HG03432 (cell line): ENCODE results near the gene SNX32.
"Not testable (repeated sequence)": the region's sequence is repeated elsewhere in the genome, so short reads cannot be mapped to it uniquely, and the experiment has no call there.

Source experiments
- ATAC-seq: cut with Tn5 transposase; IDR thresholded peaks from one replicate; pipeline ENCODE4 v1.9.1; 2021; ENCODE audit warnings: mild to moderate bottlenecking, moderate library complexity; ENCODE audit not compliant: unreplicated experiment

The SNX32 gene

GRCh38 chr11:65883058-65883761, 49.4 kb downstream of the SNX32 start:
- no peak for ATAC-seq

GRCh38 chr11:65883786-65884715, 50.3 kb downstream of the SNX32 start:
- no peak for ATAC-seq

- ATAC-seq: no peak
Measured at GRCh38 chr11:65884716-65885092, 50.9 kb downstream of the SNX32 start.

GRCh38 chr11:65885231-65885630, 51.5 kb downstream of the SNX32 start:
- ATAC-seq: no peak

DNA sequence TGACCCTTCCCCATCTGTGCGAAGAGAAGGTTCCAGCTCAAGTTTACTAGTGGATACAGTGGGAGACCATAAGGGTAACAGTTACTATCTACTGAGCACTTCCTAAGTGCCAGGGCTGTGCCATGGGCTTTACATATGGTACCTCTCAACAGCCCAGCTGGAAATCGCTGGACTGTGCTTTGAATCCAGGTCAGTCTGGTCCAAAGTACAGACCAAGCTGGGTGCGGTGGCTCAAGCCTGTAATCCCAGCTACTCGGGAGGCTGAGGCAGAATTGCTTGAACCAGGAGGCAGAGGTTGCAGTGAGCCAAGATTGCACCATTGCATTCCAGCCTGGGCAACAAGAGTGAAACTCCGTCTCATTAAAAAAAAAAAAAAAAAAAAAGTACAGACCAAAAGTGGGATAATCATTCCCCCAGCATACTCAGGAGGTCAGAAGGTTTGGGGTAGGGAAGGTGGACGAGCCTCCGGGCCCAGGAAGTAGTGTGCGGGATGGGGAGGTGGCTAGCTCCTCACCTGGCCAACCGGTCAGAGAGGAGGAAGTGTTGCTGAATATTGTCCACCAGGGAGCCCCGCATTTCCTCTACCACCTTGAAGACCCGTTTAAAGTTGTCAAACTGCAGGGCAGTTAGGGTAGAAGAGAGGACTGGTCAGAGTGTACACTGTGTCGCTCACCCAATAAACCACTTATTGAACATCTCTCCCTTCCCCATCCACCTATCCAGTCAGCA, 52.2 kb downstream of the SNX32 start:
- no peak for ATAC-seq

DNA sequence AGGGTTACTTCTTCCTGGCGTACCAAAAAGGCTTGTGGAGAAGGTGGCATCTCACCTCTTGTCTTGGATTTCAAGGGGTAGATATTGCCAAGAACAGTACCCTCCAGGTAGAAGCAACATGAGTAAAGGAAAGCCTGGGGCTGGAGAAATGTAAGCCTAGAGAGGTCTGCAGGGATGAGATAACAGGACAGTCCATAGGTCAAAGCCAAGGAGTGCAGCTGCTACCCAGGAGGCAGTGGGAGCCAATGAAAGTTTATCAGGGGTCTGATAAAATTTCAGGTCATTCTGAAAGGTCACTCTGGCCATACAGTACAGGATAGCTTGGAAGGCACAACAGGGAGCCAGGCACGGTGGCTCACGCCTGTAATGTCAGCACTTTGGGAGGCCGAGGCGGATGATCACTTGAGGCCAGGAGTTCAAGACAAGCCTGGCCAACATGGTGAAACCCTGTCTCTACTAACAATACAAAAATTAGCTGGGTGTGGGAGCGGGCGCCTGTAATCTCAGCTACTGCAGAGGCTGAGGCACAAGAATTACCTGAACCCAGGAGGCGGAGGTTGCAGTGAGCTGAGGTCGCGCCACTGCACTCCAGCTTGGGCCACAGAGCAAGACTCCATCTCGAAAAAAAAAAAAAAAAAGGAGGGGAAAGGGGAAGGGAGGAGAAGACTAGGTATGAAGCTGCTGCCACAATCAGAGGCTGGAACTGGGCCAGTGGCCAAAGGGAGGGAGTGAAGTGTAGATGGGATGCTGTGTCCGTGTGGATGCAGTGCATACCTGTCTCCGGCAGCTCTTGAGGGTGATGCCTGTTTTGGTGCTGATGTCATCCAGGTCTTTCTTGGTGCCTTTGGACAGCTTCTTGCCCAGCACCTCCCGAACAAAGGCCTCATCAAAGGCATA, 53.3 kb downstream of the SNX32 start:
- ATAC-seq: no peak

GRCh38 chr11:65887723-65888162, 54.0 kb downstream of the SNX32 start:
- ATAC-seq: peak; percentile 1

GRCh38 chr11:65888163-65888814, 54.5 kb downstream of the SNX32 start, which contains the start of gene FIBP:
FIBP (minus strand) TSS chr11:65888471; CDS start chr11:65888418, 53 bp downstream.
- peak; percentile 59 for ATAC-seq

DNA sequence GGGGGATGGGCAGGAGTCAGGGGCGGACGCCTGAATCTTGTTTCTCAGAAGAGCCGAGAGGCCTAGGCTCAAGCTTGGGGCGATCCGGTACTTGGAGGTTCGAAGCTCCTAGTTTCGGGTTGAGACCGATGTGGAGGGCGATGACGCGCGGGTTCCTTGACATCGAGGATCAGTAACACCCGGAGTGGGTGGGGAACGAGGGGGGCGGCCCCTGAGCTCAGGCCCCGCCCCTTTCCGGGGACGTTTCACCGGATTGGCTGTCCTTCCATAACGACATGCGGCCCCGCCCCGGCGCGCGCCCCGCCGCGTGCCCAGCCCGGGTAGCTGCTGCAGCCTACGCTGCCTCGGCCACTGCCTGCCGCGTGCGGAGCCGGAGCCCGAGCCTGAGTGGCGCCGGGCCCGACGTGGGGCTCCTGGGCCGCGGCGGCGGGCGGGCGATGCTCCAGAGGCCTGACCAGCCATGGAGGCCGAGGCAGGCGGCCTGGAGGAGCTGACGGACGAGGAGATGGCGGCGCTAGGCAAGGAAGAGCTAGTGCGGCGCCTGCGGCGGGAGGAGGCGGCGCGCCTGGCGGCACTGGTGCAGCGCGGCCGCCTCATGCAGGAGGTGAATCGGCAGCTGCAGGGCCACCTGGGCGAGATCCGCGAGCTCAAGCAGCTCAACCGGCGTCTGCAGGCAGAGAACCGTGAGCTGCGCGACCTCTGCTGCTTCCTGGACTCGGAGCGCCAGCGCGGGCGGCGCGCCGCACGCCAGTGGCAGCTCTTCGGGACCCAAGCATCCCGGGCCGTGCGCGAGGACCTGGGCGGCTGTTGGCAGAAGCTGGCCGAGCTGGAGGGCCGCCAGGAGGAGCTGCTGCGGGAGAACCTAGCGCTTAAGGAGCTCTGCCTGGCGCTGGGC, 56.8 kb downstream of the SNX32 start, which contains the start of gene CCDC85B:
CCDC85B (plus strand) TSS at position 350 of the 895 bp plus-strand sequence; CDS start at position 461, 111 bp downstream.
- ATAC-seq: peak; percentile 51

DNA sequence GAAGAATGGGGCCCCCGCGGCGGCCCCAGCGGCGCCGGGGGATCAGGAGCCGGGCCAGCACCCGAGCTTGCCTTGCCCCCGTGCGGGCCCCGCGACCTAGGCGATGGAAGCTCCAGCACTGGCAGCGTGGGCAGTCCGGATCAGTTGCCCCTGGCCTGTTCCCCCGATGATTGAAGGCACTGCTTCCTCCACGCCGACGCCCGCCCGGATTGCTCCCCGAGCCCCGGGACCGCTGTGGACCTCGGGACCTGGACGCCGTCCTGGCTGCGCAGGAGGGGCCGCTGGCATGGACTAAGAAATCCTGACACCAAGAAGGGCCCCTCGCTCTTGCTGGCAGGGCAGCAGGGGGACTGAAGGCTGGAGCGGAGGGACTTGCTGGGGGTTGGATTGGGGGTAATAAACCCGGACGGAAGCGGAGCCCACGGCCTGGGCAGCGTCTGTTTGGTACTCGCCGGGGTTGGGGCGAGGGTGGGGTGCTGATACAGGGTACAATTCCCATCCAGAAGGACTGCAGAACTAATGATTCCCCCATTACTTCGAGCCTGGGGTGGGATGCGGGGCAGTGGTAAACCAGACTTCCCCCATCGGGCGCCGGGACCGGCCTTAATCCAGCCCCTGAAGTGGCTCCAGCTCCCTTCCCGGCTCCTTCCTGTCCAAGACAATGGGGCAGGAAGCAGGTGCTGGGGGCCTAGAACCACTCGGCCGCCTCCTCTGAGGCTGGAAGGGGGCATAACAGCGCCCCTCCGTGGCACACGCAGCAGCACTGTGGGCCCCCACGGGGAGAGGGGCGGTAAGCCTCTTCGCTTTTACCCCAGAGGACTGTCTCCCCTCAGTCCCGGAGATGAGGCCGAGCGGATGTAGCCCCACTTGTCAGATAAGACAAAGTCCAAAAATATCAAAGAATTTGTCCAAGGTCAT, 57.7 kb downstream of the SNX32 start:
- no peak for ATAC-seq

DNA sequence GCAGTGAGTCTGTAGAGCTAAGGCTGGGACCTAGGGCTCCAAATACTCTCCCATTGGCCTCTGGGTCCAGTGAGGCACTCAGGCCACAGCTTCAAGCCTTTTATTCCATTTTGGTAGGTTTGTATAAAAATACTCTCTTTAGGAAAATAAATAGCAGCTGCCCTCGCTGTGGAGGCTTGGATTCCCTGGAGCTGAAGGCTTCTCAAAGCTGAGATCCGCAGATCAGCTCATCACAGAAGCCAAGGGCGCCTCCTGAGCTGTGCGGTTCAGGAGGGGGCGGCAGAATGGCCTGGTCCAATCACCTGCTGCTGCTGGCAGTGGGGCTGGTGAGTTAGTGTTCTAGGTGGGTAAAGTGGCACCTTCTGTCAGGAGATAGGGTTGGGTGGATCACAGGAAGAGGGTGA, 58.4 kb downstream of the SNX32 start:
- ATAC-seq: not testable (repeated sequence)

DNA sequence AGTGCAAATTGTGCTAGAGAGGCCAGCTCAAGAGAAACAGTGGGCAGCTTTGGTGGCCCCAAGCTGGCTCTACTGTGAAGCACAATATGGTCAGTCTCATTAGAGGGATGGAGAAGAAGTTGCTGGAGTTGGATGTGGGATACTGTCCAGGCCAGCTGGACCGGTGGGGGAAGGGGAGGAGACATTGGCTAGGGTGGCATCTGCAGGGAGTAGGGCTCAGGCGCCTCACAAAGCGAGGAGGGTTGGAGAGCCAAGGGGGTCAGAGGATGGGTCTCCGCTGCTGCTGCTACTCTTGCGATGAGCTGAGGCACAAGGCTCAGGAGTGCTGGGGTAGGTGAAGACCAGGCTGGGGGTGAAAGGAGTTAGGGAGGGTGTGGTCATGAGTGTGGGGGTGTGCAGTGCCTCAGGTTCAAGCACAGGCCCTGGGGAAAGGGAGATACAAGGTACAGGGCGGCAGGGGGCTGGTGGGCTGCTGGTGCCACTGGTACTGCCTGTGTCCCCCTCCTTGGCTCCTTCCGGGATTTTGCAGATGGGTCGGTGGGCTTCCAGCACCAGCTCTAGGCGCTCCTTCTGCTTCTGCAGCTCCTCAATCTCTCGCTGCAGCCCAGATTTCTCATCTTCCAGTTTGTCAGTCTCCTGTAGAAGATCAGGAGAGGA, 59.0 kb downstream of the SNX32 start:
- ATAC-seq: no peak

GRCh38 chr11:65894034-65894591, 60.4 kb downstream of the SNX32 start:
- ATAC-seq: no peak

DNA sequence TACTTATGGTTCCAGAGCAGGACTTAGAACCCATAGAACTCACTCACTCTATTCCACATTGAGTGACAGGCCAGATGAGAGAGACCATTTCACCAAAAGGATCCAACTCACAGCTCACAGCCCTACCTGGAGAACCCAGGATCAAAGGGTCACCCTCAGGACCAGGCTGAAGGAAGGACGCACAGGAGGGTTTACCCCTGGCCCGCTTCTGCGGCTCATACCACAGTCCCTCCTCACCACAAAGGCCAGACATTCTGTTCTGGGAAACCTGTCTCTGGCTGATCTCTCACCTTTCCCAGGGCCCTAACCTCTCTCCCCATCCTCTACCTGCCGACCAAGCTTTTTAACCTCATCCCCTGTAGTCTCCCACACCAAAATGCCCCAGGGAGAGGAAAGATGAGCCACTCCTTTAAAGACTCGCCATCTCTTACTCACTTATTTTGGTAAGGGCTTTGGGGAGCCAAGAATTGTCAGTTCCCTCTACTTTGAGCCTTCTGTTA, 61.8 kb downstream of the SNX32 start:
- no peak for ATAC-seq

DNA sequence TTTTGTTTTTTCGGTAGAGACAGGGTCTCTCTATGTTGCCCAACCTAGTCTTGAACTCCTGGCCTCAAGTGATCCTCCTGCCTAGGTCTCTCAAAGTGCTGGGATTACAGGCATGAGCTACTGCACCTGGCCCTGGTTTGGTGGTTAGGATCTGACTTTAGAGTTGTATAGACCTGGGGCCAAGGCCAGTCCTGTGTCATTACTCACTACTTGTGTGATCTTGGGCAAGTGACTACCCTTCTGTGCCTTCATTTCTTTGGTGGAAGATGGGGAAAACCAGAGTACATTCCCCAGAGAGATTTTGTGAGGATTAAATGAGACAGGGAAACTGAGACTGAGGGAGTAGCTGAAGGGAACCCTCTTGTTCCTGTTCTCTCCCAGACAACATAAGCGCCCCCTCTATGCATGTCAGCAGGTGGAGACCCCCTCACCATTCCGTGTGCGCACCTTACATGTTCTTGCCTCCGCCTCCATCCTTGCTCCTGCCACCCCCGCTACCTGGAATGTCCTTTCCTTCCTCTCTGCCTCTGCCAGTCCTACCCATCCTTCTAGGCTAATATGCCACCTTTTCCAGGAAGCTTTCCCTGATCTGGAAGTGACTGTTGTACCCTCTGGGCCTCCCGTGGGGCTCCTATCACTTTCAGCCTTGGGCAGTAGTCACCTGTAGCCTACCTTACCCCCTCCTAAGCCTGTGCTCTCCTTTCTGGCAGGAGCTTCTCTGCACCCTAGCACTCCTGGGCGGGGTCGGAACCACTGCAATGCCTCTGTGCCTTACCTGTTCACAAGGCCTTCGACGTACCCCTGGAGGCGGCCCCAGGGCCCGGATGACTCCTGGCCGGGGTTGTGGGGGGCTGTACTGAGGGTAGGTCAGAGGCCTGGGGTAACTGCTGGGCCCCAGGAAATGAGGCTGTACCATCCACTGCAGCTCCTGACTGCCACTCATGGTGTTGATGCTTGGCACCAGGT, 62.6 kb downstream of the SNX32 start:
- no peak for ATAC-seq
